ENCODE data around the gene MCC.

DNA sequence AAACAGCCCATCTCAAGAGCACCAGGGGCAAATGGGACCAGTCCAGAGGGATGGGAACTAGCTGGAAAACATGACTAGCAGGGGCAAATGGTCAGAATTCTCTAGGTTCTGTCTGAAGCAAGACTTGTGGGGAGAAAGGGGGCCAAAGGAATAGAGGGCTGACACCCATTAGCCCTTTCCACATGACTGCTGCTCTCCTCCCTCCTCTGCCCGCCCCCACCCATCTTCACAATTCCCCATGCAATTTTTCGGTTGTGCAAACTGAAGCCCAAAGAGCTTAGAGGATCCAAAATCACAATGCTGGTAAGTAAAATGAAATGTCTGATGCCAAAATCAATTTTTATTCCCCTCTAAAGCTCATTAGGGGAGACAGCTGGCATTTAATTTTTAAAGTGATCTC, 304.6 kb downstream of the MCC start:
- no peak for TF ChIP-seq EZH2 (IDR thresholded peaks at IDR 0.05)
- TF ChIP-seq, protein P1, sequence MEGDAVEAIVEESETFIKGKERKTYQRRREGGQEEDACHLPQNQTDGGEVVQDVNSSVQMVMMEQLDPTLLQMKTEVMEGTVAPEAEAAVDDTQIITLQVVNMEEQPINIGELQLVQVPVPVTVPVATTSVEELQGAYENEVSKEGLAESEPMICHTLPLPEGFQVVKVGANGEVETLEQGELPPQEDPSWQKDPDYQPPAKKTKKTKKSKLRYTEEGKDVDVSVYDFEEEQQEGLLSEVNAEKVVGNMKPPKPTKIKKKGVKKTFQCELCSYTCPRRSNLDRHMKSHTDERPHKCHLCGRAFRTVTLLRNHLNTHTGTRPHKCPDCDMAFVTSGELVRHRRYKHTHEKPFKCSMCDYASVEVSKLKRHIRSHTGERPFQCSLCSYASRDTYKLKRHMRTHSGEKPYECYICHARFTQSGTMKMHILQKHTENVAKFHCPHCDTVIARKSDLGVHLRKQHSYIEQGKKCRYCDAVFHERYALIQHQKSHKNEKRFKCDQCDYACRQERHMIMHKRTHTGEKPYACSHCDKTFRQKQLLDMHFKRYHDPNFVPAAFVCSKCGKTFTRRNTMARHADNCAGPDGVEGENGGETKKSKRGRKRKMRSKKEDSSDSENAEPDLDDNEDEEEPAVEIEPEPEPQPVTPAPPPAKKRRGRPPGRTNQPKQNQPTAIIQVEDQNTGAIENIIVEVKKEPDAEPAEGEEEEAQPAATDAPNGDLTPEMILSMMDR (IDR thresholded peaks at IDR 0.05): no peak
- TF ChIP-seq EZH2phosphoT487 (IDR thresholded peaks at IDR 0.05): no peak
